Colonic mucosa (tissue), 4 donors: Measurements from ENCODE around the gene FARP2. TPM values are rescaled to one million over a fixed set of nuclear protein-coding genes. Genes with fewer than 3 reads are reported as not detected.

Source experiments
- DNase-seq: peaks from one replicate; pipeline ENCODE4 v3.0.0-alpha.2; 2020
- H3K27ac ChIP-seq: fragments of 200-600 bp; one replicate; pipeline ENCODE4 v1.8.0; 2021
- H3K27me3 ChIP-seq: fragments of 200-600 bp; one replicate; pipeline ENCODE4 v1.8.0; 2021
- H3K36me3 ChIP-seq: fragments of 200-600 bp; one replicate; pipeline ENCODE4 v1.8.0; 2021
- H3K4me1 ChIP-seq: fragments of 200-600 bp; one replicate; pipeline ENCODE4 v1.8.0; 2021; ENCODE audit warnings: mild to moderate bottlenecking
- H3K4me3 ChIP-seq: fragments of 200-600 bp; one replicate; pipeline ENCODE4 v1.8.0; 2021
- H3K9ac ChIP-seq, 2 donors: one replicate each; pipeline ENCODE4 v1.7.0; 2013; ENCODE audit warnings: control low read depth in 2 of 2, low read depth in 2 of 2, low read length in 2 of 2
- H3K9me3 ChIP-seq: fragments of 200-600 bp; one replicate; pipeline ENCODE4 v1.8.0; 2021
- intact Hi-C: fragments of 100-400 bp; cut with DNase I; formaldehyde crosslinking; loops from one replicate; pipeline ENCODE4 v1.14.1; 2022
- total RNA-seq, 2 donors: library from RNA; stranded (reverse); fragmentation: NEBNext Ultra II Directional in 1 of 2; extraction: Animal tissue kit (Norgen Biotek cat#: 25700) in 1 of 2; gene quantifications; one replicate each; pipeline ENCODE4 v1.2.1, GENCODE V29; 2021
- TF ChIP-seq, protein P1 (sequence below): fragments of 200-600 bp; IDR thresholded peaks from one replicate; pipeline ENCODE4 v1.8.0; 2022; ENCODE audit warnings: antibody characterized with exemption, mild to moderate bottlenecking
- donor health status: healthy.
- donor health status: DM: no; HTN: no; CAD: no.
- donor health status: DM: no; HTN: no; CAD: no.

FARP2 gene
- total RNA-seq, 2 donors from 2014 or later: 107 to 122 TPM

DNA sequence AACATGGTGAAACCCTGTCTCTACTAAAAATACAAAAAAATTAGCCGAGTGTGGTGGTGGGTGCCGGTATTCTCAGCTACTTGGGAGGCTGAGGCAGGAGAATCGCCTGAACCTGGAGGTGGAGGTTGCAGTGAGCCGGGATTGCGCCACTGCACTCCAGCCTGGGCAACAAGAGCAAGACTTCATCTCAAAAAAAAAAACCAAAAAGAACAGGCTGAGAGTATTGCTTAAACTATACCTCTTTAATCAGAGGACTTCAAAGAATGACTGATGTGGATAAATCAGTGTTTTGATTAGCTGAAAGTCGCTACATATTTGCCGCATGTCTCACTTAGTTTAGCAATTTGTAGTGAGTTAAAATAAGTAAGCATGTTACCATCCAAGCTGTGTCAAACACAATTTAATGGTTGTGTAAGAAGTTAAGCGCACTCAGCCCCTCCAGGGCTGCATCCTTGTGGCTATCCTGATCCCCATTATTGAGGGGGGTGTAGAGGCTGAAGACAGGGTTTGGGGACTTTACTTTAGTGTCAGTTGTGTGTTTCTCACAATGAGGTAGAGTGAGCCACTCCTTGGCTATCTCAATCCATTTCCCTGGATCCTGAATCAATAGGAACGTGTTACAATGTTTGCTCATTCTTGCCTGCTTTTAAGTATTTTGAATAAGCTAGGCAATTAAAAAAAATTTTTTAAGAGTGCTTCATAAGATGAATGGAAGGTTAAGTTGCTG is 11.0 kb upstream of the FARP2 start:
- TF ChIP-seq, protein P1, sequence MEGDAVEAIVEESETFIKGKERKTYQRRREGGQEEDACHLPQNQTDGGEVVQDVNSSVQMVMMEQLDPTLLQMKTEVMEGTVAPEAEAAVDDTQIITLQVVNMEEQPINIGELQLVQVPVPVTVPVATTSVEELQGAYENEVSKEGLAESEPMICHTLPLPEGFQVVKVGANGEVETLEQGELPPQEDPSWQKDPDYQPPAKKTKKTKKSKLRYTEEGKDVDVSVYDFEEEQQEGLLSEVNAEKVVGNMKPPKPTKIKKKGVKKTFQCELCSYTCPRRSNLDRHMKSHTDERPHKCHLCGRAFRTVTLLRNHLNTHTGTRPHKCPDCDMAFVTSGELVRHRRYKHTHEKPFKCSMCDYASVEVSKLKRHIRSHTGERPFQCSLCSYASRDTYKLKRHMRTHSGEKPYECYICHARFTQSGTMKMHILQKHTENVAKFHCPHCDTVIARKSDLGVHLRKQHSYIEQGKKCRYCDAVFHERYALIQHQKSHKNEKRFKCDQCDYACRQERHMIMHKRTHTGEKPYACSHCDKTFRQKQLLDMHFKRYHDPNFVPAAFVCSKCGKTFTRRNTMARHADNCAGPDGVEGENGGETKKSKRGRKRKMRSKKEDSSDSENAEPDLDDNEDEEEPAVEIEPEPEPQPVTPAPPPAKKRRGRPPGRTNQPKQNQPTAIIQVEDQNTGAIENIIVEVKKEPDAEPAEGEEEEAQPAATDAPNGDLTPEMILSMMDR: no peak
- DNase-seq: no peak
- H3K36me3 ChIP-seq: peaks cover 22% of the 10 kb centered on the region
- no peaks in the 10 kb centered on the region for H3K4me1 ChIP-seq
- H3K9ac ChIP-seq: no peak overlapping the region
- no peaks in the 10 kb centered on the region for H3K27me3 ChIP-seq
- no peaks in the 10 kb centered on the region for H3K9me3 ChIP-seq
- intact Hi-C loops: no loop called here
- H3K27ac ChIP-seq: no peak overlapping the region
- H3K4me3 ChIP-seq: no peak overlapping the region

- TF ChIP-seq, protein P1: no peak
- H3K36me3 ChIP-seq: peaks cover 5% of the 10 kb centered on the region
- H3K4me1 ChIP-seq: no peaks in the 10 kb centered on the region
- no peak overlapping the region for H3K27ac ChIP-seq
- no peaks in the 10 kb centered on the region for H3K9me3 ChIP-seq
- H3K4me3 ChIP-seq: no peak overlapping the region
- intact Hi-C loops: no loop called here
- H3K9ac ChIP-seq: no peak overlapping the region
- DNase-seq: no peak
- H3K27me3 ChIP-seq: no peaks in the 10 kb centered on the region
Measured at GRCh38 chr2:241349941-241350340, 6.1 kb upstream of the FARP2 start.

DNA sequence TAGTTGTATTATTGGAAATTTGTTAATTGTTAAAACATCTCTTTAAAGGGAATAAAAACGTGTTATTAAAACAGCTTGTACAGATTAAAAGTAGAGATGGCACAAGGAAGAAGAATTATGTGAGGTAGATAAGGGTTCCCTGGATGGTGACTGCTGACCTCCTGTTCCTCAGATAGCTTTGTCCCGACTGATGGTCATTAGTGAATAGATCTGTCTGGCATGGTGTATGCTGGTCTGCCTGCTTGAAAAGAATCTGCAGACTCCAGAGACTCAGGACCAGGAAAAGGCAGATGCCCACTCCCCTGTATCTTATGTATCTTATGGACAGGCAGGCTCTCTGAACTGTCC is 5.6 kb upstream of the FARP2 start:
- TF ChIP-seq, protein P1: no peak
- Histone ChIP-seq H3K27ac (peak overlapping the region; percentile 60), H3K4me3 (no peak overlapping the region), H3K27me3 (no peaks in the 10 kb centered on the region), H3K4me1 (no peaks in the 10 kb centered on the region), H3K9ac (no peak overlapping the region), H3K9me3 (no peaks in the 10 kb centered on the region), H3K36me3 (peaks cover 5% of the 10 kb centered on the region)
- intact Hi-C loops: no loop called here
- no peak for DNase-seq

DNA sequence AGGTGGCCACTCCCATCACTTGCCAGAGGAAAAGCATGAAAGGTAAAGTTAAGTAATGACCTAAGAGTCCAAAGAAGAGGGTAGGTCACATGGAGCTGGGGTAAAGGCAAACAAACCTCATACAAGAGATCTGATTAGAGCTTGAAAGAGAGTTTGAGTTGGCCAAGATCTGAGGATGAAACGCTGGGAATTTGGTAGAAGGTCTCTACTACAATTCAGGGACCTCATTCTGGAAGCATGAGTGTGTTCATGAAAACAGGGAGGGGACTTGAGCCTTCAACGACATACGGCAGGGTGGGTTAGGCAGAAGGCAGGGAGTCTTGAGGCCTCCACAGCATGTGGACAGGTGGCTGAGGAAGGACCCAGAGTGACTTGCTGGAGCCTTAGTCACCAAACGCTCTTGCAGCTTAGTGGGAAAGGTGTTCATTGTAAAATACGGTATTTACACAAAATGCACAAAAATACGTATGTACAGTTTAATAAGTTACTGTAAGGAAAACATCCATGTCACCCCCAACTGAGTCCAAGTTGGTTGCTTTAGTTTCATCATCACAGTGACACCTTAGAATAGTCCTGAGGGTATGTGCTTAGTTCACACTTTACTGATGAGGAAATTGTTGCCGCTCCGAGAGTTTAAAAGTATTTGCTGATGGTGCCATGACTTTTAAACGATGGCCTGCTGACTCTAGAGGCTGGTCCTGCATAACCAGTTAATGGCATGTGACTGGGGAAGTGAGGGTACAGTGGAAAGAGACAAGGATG is 5.0 kb upstream of the FARP2 start:
- TF ChIP-seq, protein P1: no peak
- DNase-seq: no peak
- Histone ChIP-seq H3K27me3 (no peaks in the 10 kb centered on the region), H3K9ac (peak overlapping the region in 1 of 2 donors; percentile 72), H3K27ac (peak overlapping the region; percentile 60), H3K36me3 (no peaks in the 10 kb centered on the region), H3K4me1 (no peaks in the 10 kb centered on the region), H3K4me3 (no peak overlapping the region), H3K9me3 (no peaks in the 10 kb centered on the region)
- intact Hi-C loops: no loop called here

- Histone ChIP-seq H3K27me3 (no peaks in the 10 kb centered on the region), H3K27ac (peak overlapping the region; percentile 60), H3K4me1 (no peaks in the 10 kb centered on the region), H3K36me3 (no peaks in the 10 kb centered on the region), H3K9me3 (no peaks in the 10 kb centered on the region), H3K9ac (peak overlapping the region in 1 of 2 donors; percentile 72), H3K4me3 (no peak overlapping the region)
- no peak for DNase-seq
- intact Hi-C loops: no loop called here
- TF ChIP-seq, protein P1: no peak
Measured at GRCh38 chr2:241351640-241352031, 4.4 kb upstream of the FARP2 start.
